Measurements from ENCODE around the gene GPSM1.

GRCh38 chr9:136385015-136385414, 57.7 kb downstream of the GPSM1 start:
- TF ChIP-seq EZH2 (IDR thresholded peaks at IDR 0.05; ENCODE audit: insufficient read depth, low read length) (no peak), CTCF (IDR thresholded peaks at IDR 0.05; ENCODE audit: insufficient read depth, low read depth, low read length) (no peak)
